Osteoblast (primary cell): ENCODE results near the gene MDFIC. TPM values are rescaled to one million over a fixed set of nuclear protein-coding genes. Genes with fewer than 3 reads are reported as not detected.

Source experiments
- DNase-seq: peaks from one replicate; pipeline ENCODE4 v3.0.0; 2011; ENCODE audit warnings: low spot score, mixed read lengths; ENCODE audit not compliant: insufficient read length; ENCODE audit errors: missing footprints
- H2AFZ ChIP-seq: 2 replicates; pipeline ENCODE4 v1.6.0; 2011; ENCODE audit warnings: mild to moderate bottlenecking, low read length
- H3K27ac ChIP-seq: 2 replicates; pipeline ENCODE4 v1.5.1; 2011; ENCODE audit warnings: mild to moderate bottlenecking, low read depth, low read length, moderate library complexity
- H3K27me3 ChIP-seq: 2 replicates; pipeline ENCODE4 v1.6.0; 2012; ENCODE audit warnings: mild to moderate bottlenecking, control low read depth, inconsistent platforms, low read length, moderate library complexity; ENCODE audit not compliant: insufficient read depth
- H3K36me3 ChIP-seq: 2 replicates; pipeline ENCODE4 v1.5.1; 2011; ENCODE audit warnings: mild to moderate bottlenecking, low read length, control low read depth, moderate library complexity; ENCODE audit not compliant: insufficient read depth
- H3K4me1 ChIP-seq: 2 replicates; pipeline ENCODE4 v1.5.1; 2011; ENCODE audit warnings: mild to moderate bottlenecking, low read length, control low read depth, moderate library complexity; ENCODE audit not compliant: insufficient read depth
- H3K4me2 ChIP-seq: 2 replicates; pipeline ENCODE4 v1.6.0; 2011; ENCODE audit warnings: mild to moderate bottlenecking, low read length; ENCODE audit not compliant: insufficient read depth
- H3K4me3 ChIP-seq: fragments of 200-600 bp; sonication (generic); 3 replicates; pipeline ENCODE4 v1.5.1; 2012; ENCODE audit warnings: mild to moderate bottlenecking, low read length, inconsistent platforms; ENCODE audit not compliant: insufficient read depth
- H3K79me2 ChIP-seq: 2 replicates; pipeline ENCODE4 v1.6.0; 2012; ENCODE audit warnings: mild to moderate bottlenecking, low read length, control low read depth, inconsistent platforms; ENCODE audit not compliant: insufficient read depth
- H3K9me3 ChIP-seq: 2 replicates; pipeline ENCODE4 v1.5.1; 2011; ENCODE audit warnings: low read depth, low read length, control low read depth
- H4K20me1 ChIP-seq: 2 replicates; pipeline ENCODE4 v1.6.0; 2012; ENCODE audit warnings: mild to moderate bottlenecking, low read length, control low read depth; ENCODE audit not compliant: insufficient read depth
- CTCF ChIP-seq: IDR thresholded peaks from 2 replicates; pipeline ENCODE4 v1.5.1; 2011; ENCODE audit warnings: mild to moderate bottlenecking, low read depth, low read length, moderate library complexity; ENCODE audit errors: extremely low read depth
- total RNA-seq: library from RNA; depleted of rRNA; stranded (reverse); fragments of >200 nt; gene quantifications from 2 replicates; pipeline ENCODE4 v1.2.3, GENCODE V29; 2012

MDFIC gene
- total RNA-seq, 1 donor: 68.8 TPM

- no peaks in the 10 kb centered on the region for H4K20me1 ChIP-seq
- no peak overlapping the region for H2AFZ ChIP-seq
- no peaks in the 10 kb centered on the region for H3K36me3 ChIP-seq
- no peak overlapping the region for H3K27ac ChIP-seq
- H3K4me3 ChIP-seq: no peak overlapping the region
- no peak for DNase-seq
- H3K4me1 ChIP-seq: no peaks in the 10 kb centered on the region
- no peaks in the 10 kb centered on the region for H3K27me3 ChIP-seq
- no peak overlapping the region for H3K4me2 ChIP-seq
- no peak for TF ChIP-seq CTCF
- no peaks in the 10 kb centered on the region for H3K79me2 ChIP-seq
- H3K9me3 ChIP-seq: no peaks in the 10 kb centered on the region
These were observed 137.4 kb downstream of the MDFIC start for GRCh38 chr7:115059321-115059720.

- Histone ChIP-seq H3K79me2 (no peaks in the 10 kb centered on the region), H4K20me1 (no peaks in the 10 kb centered on the region), H3K4me2 (no peak overlapping the region), H3K4me3 (no peak overlapping the region), H3K27me3 (no peaks in the 10 kb centered on the region), H3K36me3 (no peaks in the 10 kb centered on the region), H2AFZ (no peak overlapping the region), H3K27ac (no peak overlapping the region), H3K9me3 (no peaks in the 10 kb centered on the region), H3K4me1 (no peaks in the 10 kb centered on the region)
- no peak for DNase-seq
- no peak for TF ChIP-seq CTCF
These were observed 138.4 kb downstream of the MDFIC start for GRCh38 chr7:115060095-115060870.

- no peak for TF ChIP-seq CTCF
- H3K9me3 ChIP-seq: no peaks in the 10 kb centered on the region
- H3K4me3 ChIP-seq: no peak overlapping the region
- H2AFZ ChIP-seq: no peak overlapping the region
- no peaks in the 10 kb centered on the region for H4K20me1 ChIP-seq
- H3K4me2 ChIP-seq: no peak overlapping the region
- DNase-seq: no peak
- no peaks in the 10 kb centered on the region for H3K36me3 ChIP-seq
- H3K27me3 ChIP-seq: no peaks in the 10 kb centered on the region
- H3K27ac ChIP-seq: no peak overlapping the region
- no peaks in the 10 kb centered on the region for H3K79me2 ChIP-seq
- H3K4me1 ChIP-seq: no peaks in the 10 kb centered on the region
These were observed 144.2 kb downstream of the MDFIC start for GRCh38 chr7:115066050-115066449.

- no peaks in the 10 kb centered on the region for H3K4me1 ChIP-seq
- no peaks in the 10 kb centered on the region for H3K79me2 ChIP-seq
- DNase-seq: peak; percentile 6
- no peaks in the 10 kb centered on the region for H4K20me1 ChIP-seq
- H3K27me3 ChIP-seq: no peaks in the 10 kb centered on the region
- no peaks in the 10 kb centered on the region for H3K9me3 ChIP-seq
- no peak overlapping the region for H3K4me2 ChIP-seq
- H3K27ac ChIP-seq: no peak overlapping the region
- no peak for TF ChIP-seq CTCF
- H2AFZ ChIP-seq: no peak overlapping the region
- no peaks in the 10 kb centered on the region for H3K36me3 ChIP-seq
- H3K4me3 ChIP-seq: no peak overlapping the region
These were observed 144.7 kb downstream of the MDFIC start for GRCh38 chr7:115066634-115067033.
